Measurements from ENCODE around the gene FANK1.
"Not testable (repeated sequence)": the region's sequence is repeated elsewhere in the genome, so short reads cannot be mapped to it uniquely, and the experiment has no call there.

GRCh38 chr10:125889441-125889840 lies 6.9 kb upstream of the FANK1 start:
- TF ChIP-seq CTCF, POLR2A (IDR thresholded peaks at IDR 0.05): not testable (repeated sequence)
